HG03457 (cell line): ENCODE data around the gene GRPEL1.

Experiments
- ATAC-seq: cut with Tn5 transposase; IDR thresholded peaks from one replicate; pipeline ENCODE4 v1.9.1; 2021; ENCODE audit warnings: moderate number of reproducible peaks; ENCODE audit not compliant: unreplicated experiment

The GRPEL1 gene

GRCh38 chr4:7026107-7026506, 41.8 kb downstream of the GRPEL1 start:
- ATAC-seq: no peak

GRCh38 chr4:7025040-7025602, 42.7 kb downstream of the GRPEL1 start:
- no peak for ATAC-seq

GRCh38 chr4:7024336-7024890, 43.5 kb downstream of the GRPEL1 start:
- ATAC-seq: no peak

GRCh38 chr4:7023901-7024300, 44.0 kb downstream of the GRPEL1 start:
- ATAC-seq: no peak

GRCh38 chr4:7023486-7023885, 44.4 kb downstream of the GRPEL1 start:
- ATAC-seq: no peak

- no peak for ATAC-seq
These were observed 45.8 kb downstream of the GRPEL1 start for GRCh38 chr4:7021930-7022664.

GRCh38 chr4:7021355-7021754, 46.5 kb downstream of the GRPEL1 start:
- ATAC-seq: no peak

- no peak for ATAC-seq
These were observed 47.0 kb downstream of the GRPEL1 start for GRCh38 chr4:7020856-7021255.

GRCh38 chr4:7020290-7020689, 47.6 kb downstream of the GRPEL1 start:
- ATAC-seq: no peak

GRCh38 chr4:7019367-7019766, 48.5 kb downstream of the GRPEL1 start:
- ATAC-seq: no peak

- no peak for ATAC-seq
These were observed 49.6 kb downstream of the GRPEL1 start for GRCh38 chr4:7018281-7018680.

- no peak for ATAC-seq
These were observed 50.3 kb downstream of the GRPEL1 start for GRCh38 chr4:7017446-7018048.

- ATAC-seq: no peak
These were observed 51.4 kb downstream of the GRPEL1 start for GRCh38 chr4:7016512-7016911.

GRCh38 chr4:7016086-7016485, 51.8 kb downstream of the GRPEL1 start:
- no peak for ATAC-seq

GRCh38 chr4:7015383-7016035, 52.4 kb downstream of the GRPEL1 start:
- ATAC-seq: no peak

- ATAC-seq: no peak
These were observed 53.0 kb downstream of the GRPEL1 start for GRCh38 chr4:7014815-7015214.

GRCh38 chr4:7013175-7013574, 54.7 kb downstream of the GRPEL1 start:
- no peak for ATAC-seq

- ATAC-seq: no peak
These were observed 58.3 kb downstream of the GRPEL1 start for GRCh38 chr4:7009564-7009963.
